NCI-H69 (cell line): ENCODE measurements around the gene SUPT16H.
A peak's percentile ranks its signal among the peaks of the same experiment; 100 is the strongest.
"Not testable (repeated sequence)": the region's sequence is repeated elsewhere in the genome, so short reads cannot be mapped to it uniquely, and the experiment has no call there.

Experiments used
- DNase-seq: peaks from one replicate; lab custom pipeline; 2025; lab: John Stamatoyannopoulos, UW

Gene SUPT16H

GRCh38 chr14:21383848-21384493, at the start of gene SUPT16H:
Gene SUPT16H (minus strand): TSS chr14:21384019. CDS start chr14:21383927, 92 bp downstream.
- DNase-seq: peak; percentile 99

- no peak for DNase-seq
Observed at GRCh38 chr14:21431126-21431525, 47.3 kb upstream of the SUPT16H start.

DNA sequence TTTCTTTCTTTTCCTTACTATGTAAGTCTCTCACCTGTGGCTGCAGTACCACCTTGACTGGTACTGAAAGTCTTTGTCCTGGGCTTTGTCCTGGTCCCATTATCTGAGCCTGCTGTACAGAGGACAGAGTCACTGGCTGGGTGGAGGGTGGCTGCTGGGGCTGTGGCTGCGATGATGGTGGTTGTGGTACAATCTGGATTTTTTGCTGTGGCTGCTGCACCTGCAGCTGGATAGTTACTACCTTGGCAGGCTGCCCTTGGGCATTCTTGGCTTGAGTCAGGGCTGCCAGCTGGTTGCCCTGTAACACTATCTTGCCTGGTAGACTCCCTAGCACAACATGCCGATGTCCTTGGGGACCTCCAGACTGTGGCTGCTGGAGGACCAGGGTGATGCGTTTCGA, 45.1 kb upstream of the SUPT16H start:
- DNase-seq: peak; percentile 66

DNA sequence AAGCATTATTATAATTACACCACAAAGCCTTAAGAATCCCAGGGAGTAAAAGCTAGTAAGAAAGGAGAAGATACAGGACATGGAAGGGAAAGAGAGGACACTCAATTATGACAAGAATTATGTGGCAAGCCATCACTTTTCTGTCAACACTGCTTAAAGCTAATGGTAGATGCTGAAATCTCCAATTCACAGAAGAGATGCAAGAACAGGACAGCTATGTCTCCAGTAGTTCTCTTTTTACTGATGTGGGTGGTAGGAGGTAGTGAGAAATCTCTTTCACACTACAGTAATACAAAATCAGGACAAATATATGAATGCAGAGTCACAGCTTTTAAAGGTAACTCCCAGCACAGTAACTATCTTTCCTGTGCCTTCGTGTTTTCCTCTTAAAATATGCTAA, 42.9 kb upstream of the SUPT16H start:
- no peak for DNase-seq

DNA sequence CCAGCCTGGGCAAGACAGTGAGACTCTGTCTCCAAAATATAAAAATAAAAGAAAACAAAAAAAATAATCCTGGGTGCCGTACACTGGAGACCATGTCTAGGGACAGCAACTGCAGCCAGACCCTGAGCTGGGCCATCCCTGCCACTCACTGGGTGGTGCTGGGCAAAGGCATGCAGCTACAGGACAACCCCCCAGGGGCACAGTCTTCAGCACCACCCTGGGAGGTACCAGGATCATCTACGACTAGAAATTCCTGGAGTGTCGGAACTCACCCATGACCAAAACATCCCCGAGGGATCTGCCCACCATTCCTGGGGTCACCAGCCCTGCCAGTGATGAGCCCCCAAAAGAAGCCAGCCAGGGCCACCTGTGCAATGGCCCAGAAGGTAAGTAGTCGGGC, 35.7 kb upstream of the SUPT16H start:
- DNase-seq: no peak

GRCh38 chr14:21415329-21415728, 31.5 kb upstream of the SUPT16H start:
- no peak for DNase-seq

- no peak for DNase-seq
Observed at GRCh38 chr14:21414137-21414631, 30.4 kb upstream of the SUPT16H start.

DNA sequence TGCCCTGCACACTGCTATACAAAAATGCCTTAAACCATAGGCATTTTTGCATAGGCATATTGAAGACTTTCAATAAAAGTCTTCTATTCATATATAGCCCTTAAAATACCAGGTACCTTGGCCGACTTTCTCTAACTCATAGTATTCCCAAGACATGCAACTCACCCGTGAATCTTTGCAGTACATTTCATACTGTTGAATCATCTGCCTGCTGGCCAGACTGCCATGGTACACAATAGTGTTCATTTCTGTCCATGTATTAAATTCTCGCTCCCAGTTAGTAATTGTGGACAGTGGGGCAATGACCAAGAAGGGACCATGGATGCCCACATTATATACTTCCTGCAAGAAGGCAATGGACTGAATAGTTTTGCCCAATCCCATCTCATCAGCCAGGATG, 24.3 kb upstream of the SUPT16H start:
- no peak for DNase-seq

DNA sequence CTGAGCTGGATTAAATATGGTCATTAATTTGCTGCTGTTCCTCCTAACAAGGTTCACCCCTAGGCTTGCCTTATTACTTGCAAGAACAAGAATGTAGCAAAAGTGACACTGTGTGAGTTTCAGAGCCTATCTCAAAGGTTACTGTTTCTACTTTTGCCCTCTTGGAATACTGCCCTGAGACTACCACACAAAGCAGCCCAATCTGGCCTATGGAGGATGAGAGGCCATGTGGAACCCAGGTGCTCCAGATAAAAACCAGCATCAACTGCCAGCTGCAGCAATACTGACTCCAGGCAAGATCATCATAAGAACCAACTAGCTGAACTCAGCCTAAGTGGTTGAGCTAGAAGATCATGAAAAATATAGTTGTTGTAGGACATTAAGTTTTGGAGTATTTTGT, 22.4 kb upstream of the SUPT16H start:
- no peak for DNase-seq

DNA sequence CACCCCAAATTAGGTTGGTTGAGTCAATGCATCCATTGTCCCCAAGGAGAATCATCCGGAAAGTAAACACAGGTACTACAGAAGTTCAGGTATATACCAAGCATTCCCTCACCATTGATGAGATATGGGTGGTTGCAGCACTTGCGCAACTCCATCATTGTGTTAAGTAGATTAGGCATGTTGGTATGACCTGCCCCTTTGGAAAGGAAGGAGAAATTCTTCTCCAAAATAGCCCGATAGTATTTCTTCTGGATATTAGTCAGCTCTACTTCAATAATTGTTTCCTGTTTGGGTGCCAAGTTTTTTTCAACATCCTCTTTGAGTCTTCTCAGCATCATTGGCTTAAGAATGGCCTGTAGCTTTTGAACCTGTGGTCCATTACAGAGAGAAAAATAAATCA, 21.3 kb upstream of the SUPT16H start:
- DNase-seq: no peak

- no peak for DNase-seq
Observed at GRCh38 chr14:21399311-21399870, 15.6 kb upstream of the SUPT16H start.

DNA sequence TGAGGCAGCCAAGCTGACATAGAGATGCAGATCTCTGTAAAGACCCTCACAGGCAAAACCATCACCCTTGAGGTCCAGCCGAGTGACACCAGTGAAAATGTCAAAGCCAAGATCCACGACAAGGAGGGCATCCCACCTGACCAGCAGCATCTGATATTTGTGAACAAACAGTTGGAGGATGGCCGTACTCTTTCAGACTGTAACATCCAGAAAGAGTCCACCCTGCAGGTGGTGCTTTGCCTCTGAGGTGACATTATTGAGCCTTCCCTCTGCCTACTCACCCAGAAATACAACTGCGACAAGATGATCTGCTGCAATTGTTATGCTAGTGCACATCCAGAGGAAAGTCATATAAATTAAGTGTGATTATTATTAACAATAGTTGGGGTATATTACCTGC, 15.1 kb upstream of the SUPT16H start:
- DNase-seq: no peak

- no peak for DNase-seq
Observed at GRCh38 chr14:21395450-21395849, 11.6 kb upstream of the SUPT16H start.

GRCh38 chr14:21385188-21385904, 1.5 kb upstream of the SUPT16H start:
- DNase-seq: peak; percentile 56

- peak; percentile 61 for DNase-seq
Observed at GRCh38 chr14:21384494-21384851, 654 bp upstream of the SUPT16H start.

DNA sequence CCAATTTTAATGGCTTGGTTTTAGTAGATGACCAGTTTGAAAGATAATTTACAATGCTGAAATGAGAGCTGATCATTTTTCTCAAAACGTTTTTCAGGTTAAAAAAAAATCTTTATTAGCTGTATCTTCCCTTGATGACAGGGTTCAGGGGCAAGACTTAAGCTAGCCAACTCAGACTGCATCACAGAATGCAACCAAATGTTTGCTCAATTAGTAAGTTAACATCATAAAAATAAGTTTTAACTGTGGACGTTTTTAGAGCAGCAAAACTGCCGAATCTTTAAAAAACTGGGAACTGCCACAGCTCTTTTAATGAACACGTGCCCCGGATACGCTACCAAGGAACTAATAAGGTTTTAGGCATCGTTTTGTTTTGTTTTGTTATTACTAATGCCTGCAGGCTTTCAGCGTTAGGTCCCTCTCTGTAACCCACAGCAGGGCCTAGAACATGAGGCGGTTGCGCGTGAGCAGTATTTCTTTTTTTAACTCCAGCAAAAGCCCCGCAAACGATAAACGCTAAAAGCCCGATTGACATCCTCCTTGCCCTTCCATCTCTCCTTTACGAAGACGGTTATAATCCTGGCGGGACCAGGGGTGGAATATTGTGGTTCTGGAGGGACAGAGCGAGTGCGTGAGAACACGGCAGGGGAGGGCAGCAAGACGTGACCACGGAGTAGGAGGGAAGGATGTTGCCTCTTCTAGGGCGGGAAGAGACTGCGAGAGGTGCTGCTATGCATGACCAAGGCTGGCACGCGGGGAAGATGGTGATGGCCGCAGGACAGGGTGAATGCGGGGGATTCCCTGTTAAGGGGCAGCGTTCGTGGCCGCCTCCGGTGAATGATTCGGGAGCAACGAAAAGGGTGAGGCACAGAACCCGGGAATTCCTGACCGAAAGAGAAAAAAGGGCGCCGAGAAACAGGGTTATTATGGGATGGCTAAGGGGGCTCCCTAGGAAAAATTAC, 652 bp downstream of the SUPT16H start:
- DNase-seq: peak; percentile 77

DNA sequence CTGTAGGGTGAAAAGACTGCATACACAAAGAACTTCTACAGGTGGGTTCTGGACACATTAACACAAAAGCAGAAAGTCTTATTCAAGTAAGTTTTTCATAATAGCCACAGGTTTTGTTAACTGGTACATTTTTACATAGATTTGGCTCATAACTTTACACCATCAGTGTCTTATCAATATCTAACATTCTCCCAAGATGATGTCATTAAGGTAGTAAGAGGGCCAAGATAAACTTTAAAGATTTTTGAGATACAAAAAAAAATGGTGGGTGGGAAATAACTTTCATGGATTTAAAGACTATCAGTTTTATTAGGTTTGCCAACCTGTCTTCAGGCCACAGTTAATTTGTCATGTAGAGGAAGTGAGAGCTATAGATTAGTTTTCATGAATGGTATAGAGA, 1.7 kb downstream of the SUPT16H start:
- DNase-seq: no peak

DNA sequence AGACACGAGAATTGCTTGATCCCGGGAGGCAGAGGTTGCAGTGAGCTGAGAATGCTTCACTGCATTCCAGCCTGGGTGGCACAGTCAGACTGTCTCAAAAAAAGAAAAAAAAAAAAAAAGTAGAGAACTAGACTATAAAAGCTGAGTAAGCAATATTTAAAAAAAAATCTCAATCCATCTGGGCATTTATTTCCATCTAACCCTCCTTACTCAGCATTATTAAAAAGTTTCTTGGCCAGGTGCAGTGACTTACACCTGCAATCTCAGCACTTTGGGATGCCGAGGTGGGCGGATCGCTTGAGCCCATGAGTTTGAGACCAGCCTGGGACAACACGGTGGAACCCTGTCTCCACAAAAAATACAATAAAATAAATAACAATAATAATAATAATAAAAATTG, 4.5 kb downstream of the SUPT16H start:
- DNase-seq: no peak

GRCh38 chr14:21373980-21374379, 9.8 kb downstream of the SUPT16H start:
- no peak for DNase-seq

DNA sequence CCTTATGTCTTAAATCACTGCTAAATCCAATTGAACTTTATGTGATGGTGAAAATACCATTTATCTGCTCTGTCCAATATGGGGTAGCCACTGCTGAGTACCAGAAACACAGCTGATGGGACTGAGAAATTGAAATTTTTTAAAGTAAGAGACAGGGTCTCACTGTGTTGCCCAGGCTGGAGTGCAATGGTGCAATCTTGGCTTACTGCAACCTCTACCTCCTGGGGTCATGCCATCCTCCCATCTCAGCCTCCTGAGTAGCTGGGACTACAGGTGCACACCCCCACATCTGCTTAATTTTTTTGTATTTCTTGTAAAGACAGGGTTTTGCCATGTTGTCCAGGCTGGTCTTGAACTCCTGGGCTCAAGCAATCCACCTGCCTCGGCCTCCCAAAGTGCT, 11.0 kb downstream of the SUPT16H start:
- not testable (repeated sequence) for DNase-seq

- no peak for DNase-seq
Observed at GRCh38 chr14:21369949-21370679, 13.7 kb downstream of the SUPT16H start.
